Measurements from ENCODE around the gene PDE6C.
"Not testable (repeated sequence)": the region's sequence is repeated elsewhere in the genome, so short reads cannot be mapped to it uniquely, and the experiment has no call there.

PDE6C gene

DNA sequence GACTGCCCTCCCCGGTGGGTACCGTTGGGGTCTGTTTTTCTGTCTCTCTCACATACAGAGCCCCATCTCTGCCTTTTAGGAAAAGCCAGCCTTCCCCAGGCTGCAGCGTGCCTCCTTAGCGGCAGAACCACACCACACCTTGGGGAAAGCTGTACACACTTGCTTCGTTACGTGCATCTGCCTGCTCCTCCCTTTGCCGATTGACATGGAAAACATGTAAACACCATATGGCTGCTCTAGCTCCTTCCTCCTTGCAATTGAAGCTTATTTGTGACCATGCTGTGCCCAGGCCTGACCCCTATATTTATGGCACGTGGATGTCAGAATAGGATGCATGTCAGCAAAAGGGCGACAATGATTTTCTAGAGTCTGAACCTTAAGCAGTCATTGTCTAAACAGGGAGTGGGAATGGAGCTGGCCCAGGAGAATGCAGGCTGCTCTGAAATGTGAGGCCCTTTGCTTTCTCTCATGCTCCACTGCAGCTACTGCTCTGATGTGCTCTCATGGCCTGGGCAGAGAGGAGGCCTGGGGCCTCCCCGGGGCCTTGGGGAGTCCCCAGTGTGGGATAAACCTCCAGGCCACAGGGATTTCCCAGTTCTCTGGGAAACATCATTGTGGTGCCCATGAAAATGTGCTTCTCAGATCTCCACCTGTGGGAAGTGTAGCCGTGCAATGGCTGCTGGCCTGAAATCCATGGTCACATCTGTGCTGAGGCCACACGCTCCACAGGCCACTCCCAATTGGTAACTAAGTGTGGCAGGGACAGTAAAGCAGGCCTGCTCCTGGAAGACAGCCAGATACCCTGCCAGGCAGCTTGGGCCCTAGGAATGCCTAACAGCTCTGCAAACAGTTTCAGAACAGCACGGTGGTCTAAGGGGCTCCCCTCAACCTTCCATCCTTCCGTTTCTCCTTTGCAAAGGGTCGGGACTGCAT is 18.6 kb downstream of the PDE6C start:
- DNase-seq (ENCODE audit: low read depth, low spot score): no peak

DNA sequence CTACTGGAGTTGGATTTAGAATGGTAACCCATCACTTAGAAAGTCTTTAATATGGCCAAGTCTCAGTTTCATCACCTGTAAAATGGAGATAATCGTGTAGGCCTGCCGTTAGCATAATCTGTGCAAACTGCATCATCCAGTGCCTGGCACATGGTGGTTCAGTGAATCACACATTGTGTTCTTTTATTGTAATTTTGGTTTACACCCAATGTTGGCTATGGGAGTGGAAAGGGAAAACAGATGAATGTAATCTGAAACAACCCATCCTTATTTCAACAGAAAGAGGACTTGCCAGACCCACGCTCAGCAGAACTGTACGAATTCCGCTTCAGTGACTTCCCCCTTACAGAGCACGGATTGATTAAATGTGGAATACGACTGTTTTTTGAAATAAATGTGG is 27.5 kb downstream of the PDE6C start:
- no peak for DNase-seq (ENCODE audit: low read depth, low spot score)

DNA sequence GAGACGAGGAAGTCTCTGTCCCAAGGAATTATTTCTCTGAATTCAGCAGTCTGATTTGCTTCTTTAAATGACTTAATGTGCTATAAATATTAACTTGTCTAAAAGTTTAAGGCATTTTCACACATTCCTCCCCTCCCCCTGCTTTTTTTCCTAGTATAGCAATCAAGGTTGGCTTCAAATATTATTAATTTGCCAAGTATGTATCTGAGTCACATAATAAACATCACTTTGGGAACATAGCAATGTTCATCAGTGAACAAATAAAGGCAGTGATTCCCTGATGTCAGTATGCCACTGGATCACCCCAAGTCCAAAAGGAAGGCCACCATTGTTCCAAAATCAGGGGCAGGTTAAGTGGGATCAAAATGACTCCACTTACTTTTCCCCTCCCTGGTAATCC is 40.5 kb downstream of the PDE6C start:
- DNase-seq (ENCODE audit: low read depth, low spot score): no peak

DNA sequence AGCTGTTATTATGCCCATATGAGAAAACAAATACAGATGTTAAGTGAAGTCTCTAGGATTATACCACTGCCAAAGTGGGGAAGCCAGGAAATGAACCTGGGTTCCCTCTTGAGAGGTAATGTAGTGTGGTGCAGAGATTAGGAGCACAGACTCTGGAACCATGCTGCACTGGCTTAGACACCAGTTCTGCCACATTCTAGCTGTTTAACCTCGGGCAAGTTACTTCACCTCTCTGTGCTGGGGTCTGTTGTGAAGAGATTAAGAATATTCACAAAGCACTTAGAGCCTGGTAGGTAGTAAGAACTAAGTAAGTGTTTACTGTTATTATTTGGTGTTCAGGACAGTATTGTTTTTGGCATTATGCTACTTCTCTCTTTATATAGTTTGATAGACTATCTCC is 41.9 kb downstream of the PDE6C start:
- no peak for DNase-seq (ENCODE audit: low read depth, low spot score)

DNA sequence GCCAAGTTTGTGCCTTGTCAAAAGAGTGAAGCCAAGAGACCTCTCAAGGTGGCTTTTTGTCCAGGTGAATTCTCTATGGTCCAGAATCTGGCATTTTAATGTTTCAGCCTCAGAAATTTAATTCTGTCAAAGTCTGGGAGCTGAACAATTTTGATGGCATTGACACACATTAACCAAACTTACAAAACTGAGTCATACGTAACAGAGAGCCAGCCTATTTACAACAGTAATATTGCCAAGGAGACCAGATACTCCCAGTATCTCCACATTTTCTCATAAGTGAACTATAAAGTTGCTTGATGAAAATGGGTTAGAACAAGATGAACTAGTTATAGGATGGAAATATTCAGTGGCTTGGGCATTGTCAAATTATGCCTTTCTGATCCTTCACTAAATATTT is 43.8 kb downstream of the PDE6C start:
- DNase-seq (ENCODE audit: low read depth, low spot score): no peak

DNA sequence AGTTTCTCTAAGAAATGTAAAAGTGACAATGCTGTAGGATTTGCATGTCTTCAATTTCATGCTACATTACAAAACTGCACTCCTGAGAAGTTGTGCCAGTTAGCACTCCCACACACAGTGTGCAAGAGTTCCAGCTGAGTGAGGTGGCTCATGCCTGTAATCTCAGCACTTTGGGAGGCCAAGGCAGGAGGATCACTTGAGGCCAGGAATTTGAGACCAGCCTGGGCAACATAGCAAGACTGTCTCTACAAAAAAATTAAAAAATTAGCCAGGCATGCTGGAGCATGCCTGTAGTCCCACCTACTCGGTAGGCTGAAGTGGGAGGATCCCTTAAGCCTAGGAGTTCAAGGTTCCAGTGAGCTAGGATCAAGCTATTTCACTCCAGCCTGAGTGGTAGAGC is 45.4 kb downstream of the PDE6C start:
- DNase-seq (ENCODE audit: low read depth, low spot score): no peak

DNA sequence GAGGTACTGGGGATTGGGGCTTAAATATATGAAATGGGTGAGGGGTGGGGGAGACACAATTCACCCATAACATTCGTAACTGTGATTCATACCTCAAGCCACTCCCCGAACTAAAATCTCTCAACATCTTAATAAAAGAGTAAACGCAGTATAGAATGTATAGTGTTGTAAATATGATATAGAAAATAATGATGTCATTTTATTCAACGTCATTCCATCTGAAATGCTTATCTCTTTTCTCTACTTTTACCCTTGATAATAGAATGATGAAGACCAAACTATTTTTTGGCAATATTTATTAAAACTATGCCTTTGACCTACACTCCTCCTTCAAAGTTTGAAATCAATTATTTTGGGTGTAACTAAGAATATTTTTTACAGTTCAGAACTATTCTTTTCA is 53.7 kb downstream of the PDE6C start:
- DNase-seq (ENCODE audit: low read depth, low spot score): no peak

DNA sequence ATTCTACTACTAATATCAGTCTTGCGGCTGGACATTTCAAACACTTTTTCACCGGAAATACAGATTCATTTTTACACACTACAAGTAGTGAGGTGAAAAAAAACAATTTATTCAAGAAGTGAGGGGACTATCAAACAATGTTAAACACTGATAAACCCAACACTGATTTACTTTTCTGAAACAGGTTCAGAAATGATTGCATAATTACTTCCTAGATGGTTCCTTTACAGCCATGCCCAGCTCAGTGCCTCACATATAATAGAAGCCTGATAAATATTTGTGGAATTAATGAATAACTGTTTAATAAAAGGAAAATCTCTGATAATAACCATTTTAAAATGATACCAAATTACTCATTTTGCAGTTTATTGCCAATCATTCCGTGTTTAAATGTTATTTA is 55.5 kb downstream of the PDE6C start:
- DNase-seq (ENCODE audit: low read depth, low spot score): no peak

DNA sequence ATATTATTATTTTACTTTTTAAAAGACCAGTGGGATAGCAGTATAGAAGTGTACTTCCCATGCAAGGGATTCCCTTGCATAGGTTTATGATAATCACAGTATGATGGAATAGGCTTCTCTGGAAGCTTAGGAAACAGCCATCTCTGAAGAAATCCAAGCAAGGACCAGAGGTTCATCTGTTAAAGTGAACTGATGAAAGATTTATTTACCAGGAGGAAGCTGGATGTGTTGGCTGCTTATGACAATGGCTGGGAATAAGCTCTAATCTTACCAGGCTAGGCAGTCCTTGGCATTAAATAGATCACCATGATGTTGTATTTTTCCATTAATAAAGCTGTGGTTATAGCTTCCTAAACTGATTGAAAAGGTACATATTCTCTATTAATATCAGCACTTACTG is 58.0 kb downstream of the PDE6C start:
- DNase-seq (ENCODE audit: low read depth, low spot score): no peak

DNA sequence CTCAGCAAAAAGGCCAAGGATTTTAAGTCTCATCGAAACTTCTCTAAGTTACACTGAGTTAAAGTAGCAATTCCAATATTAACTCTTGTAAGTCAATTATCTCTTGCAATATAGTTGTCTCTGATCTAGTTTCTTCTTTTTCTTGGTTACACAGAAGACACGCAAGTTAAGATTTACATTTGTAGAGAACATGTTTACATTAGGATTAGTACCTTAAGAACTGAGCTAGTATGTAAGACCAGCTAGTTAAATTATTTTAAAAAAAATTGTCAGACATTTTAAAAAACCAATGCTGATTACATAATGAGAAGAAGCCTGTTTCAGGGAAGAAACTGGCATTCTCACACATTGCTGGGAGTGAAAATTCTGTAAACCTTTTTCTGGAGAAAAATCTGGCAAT is 58.7 kb downstream of the PDE6C start:
- DNase-seq (ENCODE audit: low read depth, low spot score): no peak

DNA sequence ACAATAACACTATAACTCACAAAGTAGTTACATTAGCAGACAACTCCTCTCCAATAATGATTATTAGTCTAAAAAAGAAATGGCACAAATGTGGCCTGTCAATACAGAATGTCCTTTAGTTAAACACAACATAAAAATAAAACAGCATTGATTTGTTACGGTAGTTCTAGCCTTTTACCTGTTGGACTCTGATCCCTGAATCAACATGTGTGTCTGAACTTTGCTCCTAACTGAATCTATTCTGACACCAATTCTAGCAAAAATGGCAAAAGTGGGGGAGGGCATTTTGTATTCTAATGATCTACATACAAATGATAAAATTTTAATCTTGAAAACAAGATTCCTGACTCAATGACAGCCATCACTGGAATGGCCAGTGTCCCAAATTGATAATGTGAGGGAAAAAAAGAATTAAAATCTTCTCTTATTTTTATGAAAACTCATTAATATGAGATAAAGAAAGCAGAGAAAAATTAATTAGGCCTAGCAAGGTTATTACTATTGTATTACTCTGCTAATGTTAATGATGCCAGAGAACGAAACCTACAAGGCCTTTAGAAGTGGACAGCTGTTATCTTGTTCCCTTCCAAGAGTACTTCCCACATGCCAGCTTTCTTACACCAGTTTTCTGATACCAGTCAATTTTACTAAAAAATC is 59.8 kb downstream of the PDE6C start:
- DNase-seq (ENCODE audit: low read depth, low spot score): no peak

DNA sequence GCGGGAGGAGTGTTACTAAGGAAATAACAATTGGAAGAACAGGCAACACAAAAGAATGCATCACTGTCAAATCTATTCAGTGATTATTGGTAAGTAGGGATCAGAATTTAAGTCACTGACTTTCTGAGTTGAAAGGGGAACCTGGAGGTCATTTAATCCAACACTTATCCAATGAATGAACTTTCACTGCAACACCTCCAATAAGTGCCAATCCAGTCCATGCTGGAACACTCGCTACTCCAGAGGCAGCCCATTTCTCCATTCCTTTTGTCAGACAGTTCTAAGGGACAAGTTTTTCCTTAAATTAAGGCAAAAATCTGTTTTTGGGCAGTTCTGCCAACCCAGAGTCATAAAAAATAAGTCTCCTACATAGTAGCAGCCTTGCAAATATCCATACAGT is 60.6 kb downstream of the PDE6C start:
- no peak for DNase-seq (ENCODE audit: low read depth, low spot score)

DNA sequence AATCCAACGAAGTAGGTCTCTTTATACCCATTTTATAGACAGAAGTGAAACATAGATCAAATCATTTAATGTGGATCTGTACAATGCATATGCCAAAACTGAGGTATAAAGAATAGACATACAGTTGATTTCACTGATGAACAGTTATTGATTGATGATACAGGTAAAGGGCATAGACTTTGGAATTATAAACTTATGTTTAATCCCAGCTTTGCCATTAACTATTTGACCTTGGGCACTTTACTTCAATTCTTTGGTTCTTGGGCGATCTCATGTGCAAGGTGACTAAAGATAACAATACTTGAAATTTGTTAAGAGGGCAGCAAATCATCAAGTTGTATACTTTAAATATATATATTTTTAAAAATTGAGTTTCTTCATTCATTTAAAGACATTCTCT is 61.5 kb downstream of the PDE6C start:
- no peak for DNase-seq (ENCODE audit: low read depth, low spot score)

DNA sequence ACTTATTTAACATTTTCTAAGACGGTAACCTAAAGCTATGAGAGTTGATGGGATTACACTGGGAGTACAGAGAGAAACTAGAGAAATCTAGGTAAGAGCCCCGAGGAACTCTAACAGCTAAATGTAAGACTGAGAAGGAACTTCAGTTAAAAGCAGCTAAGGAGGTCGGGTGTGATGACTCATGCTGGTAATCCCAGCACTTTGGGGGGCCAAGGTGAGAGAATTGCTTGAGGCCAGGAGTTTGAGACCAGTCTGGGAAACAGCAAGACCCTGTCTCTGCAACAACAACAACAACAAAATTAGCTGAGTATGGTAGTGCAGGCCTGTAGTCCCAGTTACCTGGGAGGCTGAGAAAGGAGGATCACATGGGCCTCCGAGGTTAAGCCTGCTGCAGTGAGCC is 66.0 kb downstream of the PDE6C start:
- no peak for DNase-seq (ENCODE audit: low read depth, low spot score)

DNA sequence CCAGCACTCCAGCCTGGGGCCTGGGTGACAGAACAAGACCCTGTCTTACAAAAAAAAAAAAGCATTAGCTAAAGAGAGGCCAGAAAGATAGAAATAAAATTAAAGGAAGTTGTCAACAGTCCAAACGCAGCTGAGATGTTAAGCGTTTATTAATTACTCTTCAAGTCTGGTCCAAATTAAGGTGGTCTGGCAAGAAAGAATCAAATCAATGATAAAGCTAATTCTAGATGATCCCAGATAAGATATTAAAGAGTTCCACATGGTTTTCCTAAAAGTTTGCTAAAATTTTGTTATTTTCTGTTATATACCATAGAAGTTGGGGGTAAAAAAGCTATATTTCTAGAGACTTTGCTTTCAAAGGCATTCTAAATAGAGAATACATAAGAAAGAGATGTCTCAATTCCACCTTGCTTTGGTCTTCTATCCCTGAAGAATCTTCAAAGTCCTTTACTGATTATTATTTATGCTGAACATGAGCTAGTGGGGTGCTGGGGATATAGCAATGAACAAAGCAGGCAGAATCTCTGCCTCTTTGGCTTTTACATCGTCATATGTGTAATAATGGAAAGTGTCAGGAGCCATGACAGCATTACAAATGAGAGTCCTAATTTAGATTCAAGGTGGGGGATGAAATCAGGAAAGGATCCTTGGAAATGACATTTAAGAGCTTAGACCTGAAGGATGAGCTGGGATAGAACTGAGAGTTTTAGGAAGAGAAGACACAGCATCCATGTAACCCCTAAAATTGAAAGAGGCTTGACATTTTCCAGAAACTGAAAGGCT is 66.7 kb downstream of the PDE6C start:
- no peak for DNase-seq (ENCODE audit: low read depth, low spot score)

DNA sequence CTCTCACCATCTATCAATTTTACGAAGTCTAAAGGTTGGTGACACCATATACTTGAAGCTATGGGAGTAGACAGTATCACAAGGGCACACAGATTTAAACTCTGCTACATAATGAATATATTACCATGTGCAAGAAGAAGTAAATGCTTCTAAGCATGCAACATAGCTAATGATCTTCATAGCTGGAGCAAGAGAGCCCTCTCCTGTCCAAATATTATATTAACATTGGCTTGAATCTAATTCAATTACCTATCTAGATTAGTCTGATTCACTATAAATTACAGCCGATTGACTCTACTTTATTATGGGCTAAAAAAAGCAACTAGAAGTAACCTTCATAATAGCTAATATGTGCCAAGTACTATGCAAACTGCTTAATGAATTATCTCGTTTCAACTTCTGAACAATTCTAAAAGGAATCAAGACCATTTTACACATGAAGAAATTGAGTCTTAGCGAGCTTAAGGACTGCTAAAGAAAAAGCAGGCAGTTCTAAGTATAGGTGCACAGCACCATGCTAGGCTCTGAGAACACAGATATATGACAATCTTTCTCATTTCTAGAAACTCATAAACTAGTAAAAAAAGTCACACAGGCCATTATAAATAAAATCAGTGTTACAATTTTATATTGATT is 68.2 kb downstream of the PDE6C start:
- no peak for DNase-seq (ENCODE audit: low read depth, low spot score)

DNA sequence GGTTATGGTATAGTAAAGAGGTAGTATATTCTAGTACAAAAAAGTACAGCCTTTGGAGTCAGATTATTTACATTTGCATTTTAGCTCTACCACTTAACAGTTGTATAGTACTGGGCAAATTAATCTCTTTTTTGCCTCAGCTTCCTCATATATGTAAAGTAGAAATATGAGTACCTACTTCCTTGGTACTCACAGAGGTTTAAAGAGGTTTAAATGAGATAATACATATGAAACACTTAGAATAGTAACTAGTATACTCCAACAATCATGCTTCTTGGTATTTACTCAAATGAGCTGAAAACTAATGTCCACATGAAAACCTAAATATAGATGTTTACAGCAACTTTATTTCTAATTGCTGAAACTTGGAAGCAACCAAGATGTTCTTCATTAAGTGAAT is 75.4 kb downstream of the PDE6C start:
- no peak for DNase-seq (ENCODE audit: low read depth, low spot score)

DNA sequence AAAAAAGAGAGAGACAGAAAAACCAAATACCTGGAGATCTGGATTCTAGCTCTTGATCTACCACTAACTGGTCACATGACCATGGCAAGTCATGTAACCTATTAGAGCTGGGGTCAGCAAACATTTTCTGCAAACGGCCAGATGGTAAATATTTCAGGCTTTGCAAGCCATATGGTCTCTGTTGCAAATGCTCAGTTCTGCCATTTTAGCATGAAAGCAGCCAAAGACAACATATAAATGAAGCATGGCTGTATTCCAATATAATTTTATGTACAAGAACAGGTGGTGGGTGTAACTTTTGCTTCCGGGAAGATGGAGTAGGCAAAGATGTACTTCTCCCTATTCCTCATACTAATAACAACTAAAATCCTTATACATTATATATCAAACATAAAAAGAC is 83.4 kb downstream of the PDE6C start:
- DNase-seq (ENCODE audit: low read depth, low spot score): no peak

DNA sequence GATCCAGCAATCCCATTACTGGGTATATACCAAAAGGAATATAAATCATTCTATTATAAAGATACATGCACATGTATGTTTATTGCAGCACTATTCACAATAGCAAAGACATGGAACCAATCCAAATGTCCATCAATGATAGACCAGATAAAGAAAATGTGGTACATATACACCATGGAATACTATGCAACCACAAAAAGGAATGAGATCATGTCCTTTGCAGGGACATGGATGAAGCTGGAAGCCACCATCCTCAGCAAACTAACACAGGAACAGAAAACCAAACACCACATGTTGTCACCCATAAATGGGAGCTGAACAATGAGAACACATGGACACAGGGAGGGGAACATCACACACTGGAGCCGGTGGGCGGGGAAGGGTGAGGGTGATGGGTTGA is 84.2 kb downstream of the PDE6C start:
- DNase-seq (ENCODE audit: low read depth, low spot score): not testable (repeated sequence)

DNA sequence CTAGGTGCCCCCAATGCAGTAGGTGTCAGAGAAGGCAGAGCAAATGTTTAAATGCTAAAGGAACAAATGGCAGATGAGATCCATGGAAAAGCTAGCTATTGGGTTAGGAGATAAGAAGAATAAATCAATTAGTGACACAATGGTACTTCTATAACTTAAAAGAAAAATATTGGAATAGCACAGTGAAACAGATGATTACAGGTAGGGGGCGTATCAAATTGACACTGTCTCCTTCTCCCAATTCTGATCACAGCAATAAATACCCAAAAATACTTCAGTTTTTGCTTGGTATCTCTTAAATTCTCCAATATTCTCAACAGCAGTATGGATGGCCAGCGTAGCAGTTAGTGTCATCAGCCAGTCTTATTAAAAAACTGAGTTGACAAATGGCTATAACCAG is 84.9 kb downstream of the PDE6C start:
- DNase-seq (ENCODE audit: low read depth, low spot score): no peak

DNA sequence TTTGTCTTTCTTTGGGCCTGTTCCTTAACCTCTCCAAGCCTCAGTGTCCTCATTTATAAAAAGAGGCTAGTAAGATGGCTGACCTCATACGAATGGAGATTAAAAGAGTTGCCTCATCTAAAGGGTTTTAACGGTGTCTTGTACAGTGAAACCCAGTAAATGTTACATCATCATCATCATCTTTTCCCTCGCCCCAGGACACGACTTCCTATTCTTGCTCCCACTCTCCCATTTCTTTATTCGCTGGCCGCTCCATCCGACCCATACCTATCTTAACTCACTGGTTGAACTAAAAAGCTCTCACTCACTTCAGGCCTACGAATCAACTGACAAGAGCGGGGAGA is 89.5 kb downstream of the PDE6C start:
- no peak for DNase-seq (ENCODE audit: low read depth, low spot score)
